Stimulated activated CD8-positive, alpha-beta memory T cell treated with anti-CD3 and anti-CD28 coated beads, Interleukin-2, amount 100 ng/mL, for 1 hour (primary cell): Measurements from ENCODE around the gene LIPC.

Experiments used
- DNase-seq, 2 donors: peaks; one replicate each; pipeline ENCODE4 v3.0.0-alpha.2; 2020; ENCODE audit warnings: low read depth in 2 of 2

The LIPC gene

GRCh38 chr15:58431221-58432149, at the start of gene LIPC:
Gene LIPC (plus strand): TSS chr15:58431991. CDS start chr15:58432033, 42 bp downstream.
- no peak for DNase-seq

DNA sequence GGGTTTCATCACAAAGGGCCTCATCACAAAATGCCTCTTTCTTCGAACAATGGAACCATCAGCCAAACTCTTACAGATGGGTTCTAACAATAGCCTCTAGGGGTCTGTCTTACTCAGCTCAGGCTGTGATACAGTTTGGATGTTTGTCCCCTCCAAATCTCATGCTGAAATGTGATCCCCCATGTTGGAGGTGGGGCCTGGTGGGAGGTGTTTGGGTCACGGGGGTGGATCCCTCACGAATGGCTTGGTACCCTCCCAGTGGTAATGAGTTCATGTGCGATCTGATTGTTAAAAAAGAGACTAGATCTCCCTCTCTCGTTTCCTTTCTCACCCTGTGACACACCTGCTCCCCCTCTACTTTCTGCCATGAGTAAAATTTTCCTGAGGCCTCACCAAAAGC, 47.9 kb upstream of the LIPC start:
- DNase-seq = no peak

GRCh38 chr15:58384667-58385066, 47.1 kb upstream of the LIPC start:
- DNase-seq = no peak

DNA sequence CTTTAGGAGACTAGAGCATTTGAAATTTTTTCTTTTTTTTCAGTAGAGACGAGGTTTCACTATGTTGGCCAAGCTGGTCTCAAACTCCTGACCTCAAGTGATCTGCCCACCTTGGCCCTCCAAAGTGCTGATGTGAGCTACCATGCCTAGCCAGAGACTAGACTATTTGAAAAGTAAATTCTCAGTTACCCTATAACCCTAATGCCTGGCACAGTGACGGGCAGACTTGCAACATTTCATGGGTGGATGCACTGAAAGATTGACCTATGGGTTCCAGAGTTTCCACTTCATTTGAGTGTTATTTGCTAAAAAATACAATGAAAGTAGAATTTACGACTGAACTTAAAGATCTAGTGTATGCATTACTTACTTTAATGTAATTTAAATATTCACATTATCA, 45.7 kb upstream of the LIPC start:
- no peak for DNase-seq

GRCh38 chr15:58386641-58387040, 45.1 kb upstream of the LIPC start:
- no peak for DNase-seq

DNA sequence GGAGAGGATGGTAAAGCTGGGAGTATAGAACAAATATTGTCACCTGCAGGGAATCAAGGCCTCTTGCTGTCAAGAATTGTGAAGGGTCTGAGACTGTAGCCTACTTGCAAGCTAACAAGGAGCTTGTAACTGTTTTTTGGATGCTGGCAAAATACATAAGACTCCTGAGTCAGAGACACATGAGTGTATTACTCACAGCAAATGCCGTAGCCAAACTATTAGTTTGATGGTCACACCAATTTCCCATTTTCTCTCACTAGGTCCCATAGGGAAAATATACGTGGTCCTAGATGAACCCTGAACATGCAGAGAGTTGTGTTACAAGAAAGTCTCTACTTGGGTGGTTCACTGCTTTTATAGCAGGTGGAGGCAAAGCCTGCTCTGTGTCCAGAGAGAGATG, 44.7 kb upstream of the LIPC start:
- no peak for DNase-seq

DNA sequence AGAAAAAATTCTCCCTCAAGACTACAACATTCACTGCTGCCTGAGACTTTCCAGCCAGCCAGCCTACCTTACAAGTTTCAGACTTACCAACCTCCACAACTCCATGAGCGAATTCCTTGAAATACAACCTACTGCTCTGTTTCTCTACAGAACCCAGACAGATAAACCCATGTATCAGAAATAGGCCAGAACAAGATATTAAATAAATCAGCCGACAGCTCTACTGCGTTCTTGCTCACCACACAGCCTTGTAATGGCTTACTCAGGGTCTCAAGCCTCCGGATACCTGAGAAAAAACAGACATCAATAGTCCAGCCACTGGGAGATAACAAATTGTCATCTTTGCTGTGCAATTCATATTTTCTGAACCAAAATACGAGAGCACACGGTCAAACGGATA, 43.6 kb upstream of the LIPC start:
- no peak for DNase-seq

DNA sequence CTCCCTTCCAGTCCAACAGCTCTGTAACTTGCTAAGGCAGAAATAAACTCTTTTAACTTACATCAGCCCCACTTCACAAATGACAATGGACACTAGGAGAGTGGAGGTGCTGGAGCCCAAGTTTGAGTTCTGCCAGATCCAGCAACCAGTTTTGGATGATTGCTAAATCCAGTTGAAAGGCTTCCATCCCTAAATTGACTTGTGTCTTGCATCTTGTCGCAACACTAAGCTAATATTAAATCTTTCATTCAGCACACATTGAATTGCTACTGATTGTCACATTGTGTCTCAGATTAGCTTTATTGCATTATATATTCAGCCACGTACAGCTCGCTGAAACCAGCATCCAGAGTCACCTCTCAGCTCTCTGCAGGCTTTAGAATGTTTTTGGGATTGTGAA, 41.7 kb upstream of the LIPC start:
- DNase-seq = no peak

GRCh38 chr15:58390655-58391054, 41.1 kb upstream of the LIPC start:
- no peak for DNase-seq

DNA sequence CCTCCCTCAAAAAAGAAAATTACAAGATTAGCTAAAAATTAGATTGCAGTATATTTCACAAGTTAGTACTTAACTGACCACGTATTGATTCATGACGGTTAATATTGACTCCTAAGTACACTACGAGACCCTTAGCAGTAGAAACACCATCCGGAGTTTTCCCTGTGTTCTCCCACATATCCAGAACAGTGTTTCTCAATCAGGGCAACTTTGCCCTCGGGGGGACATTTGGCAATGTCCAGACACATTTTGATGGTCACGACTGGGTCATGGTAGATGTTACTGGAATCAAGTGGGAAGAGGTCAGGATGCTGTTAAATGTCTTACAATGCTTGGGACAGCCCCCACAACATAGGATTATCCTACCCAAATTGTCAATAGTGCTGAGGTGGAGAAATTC, 40.7 kb upstream of the LIPC start:
- no peak for DNase-seq

DNA sequence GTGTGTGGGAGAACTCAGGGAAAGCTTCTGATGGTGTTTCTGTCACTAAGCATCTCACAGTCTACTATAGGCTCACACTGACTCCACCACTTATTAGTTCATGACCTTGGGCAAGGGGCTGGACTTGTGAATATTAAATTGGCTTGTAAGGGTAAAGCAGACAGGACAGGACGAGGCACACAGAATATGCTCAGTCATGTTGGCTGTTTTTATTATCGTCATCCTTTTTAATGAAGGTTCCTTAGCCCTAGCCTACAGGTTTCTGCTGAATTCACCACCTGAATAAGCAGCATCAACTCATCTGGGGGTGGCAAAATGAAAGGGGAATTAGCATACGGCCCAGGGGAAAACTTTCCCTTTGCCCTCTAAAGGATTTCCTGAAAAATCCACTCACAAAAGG, 39.6 kb upstream of the LIPC start:
- DNase-seq = no peak

GRCh38 chr15:58392611-58393161, 39.1 kb upstream of the LIPC start:
- DNase-seq = no peak

GRCh38 chr15:58393241-58393662, 38.5 kb upstream of the LIPC start:
- no peak for DNase-seq

GRCh38 chr15:58396181-58396580, 35.6 kb upstream of the LIPC start:
- no peak for DNase-seq

- DNase-seq = no peak
Observed at GRCh38 chr15:58398071-58398470, 33.7 kb upstream of the LIPC start.

DNA sequence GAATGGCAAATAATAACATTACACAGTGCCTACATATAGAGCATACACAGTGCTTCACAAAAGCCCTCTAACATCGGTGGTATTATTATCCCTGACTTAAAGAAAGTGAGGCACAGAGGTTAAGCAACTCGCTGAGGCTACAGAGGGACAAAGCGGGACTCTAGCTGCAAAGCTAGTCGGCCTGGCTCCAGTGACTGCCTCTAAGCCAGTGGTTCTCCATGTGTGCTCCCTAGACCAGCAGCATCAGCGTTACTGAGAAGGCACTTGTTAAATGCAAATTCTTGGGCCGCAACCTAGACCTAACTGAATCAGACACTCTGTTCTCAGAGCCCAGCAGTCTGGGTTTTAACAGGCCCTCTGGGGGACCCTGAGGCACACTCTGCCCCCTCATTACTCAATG, 33.1 kb upstream of the LIPC start:
- DNase-seq = no peak

DNA sequence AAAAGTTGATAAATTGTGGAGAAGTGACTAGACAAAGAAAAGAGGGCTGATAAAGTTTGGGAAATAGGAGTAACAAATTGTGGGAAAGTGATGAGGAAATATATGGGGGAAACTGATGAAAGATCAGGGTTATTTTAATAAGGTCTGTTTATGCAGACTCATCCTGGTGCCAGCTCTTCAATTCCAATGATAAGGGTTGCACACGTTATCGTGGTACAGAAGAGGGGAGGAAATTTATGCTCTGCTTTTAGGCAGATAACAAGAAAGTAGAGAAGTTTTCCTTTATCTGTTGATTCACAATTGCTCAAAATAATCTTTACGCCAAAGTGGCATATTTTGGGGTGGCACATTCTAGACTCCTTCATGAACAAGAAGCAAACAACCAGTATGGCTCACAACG, 32.1 kb upstream of the LIPC start:
- DNase-seq = no peak

- no peak for DNase-seq
Observed at GRCh38 chr15:58401276-58401675, 30.5 kb upstream of the LIPC start.

GRCh38 chr15:58401991-58402649, 29.7 kb upstream of the LIPC start:
- no peak for DNase-seq

DNA sequence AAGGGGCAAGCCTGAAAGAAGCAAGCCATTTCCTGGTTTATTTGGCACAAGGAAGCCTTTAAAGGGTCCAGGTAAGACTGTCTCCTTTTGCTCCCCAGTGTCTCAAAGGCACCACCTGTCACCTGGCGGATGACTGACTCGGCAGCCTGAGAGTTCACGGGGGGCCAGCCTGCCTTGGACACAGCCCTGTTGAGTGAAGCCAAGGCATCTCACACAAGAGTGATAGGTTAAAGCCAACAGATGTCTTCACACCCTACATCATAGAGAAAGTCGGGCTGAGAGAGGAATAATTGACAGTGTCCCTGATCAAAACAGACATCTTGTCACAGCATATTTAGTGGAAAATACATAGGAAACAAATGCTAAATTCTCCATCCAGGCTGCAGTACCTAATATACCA, 28.2 kb upstream of the LIPC start:
- no peak for DNase-seq

DNA sequence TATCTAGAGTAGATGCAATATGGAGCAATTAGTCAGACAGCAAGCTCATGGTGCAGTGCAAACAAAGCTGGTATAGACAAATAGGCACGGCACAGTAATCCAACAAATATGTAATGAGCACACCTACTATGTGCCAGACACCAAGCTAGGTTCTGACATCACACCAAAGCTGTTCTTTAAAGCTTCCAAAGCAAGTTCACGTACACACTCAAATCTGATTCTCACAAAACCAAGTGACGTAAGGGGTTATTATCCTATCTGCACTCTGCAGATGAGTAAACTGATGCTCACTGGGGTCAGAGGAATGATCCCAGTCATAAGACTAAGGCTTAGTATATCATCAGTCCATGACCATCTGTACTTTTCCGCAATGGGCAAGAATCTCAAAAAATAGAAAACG, 27.8 kb upstream of the LIPC start:
- DNase-seq = no peak

GRCh38 chr15:58404722-58405121, 27.1 kb upstream of the LIPC start:
- no peak for DNase-seq

- no peak for DNase-seq
Observed at GRCh38 chr15:58405865-58406264, 25.9 kb upstream of the LIPC start.
